Activated CD8-positive, alpha-beta memory T cell treated with anti-CD3 and anti-CD28 coated beads, Interleukin-2, amount 50 U/mL, for 1 hour (primary cell): ENCODE data around the gene MCCC1.
"Not testable (repeated sequence)": the region's sequence is repeated elsewhere in the genome, so short reads cannot be mapped to it uniquely, and the experiment has no call there.

Source experiments
- DNase-seq: peaks from one replicate; pipeline ENCODE4 v3.0.0-alpha.2; 2020; ENCODE audit errors: extremely low read depth

The MCCC1 gene

GRCh38 chr3:183099026-183099837 is at the start of gene MCCC1:
Gene MCCC1 (minus strand): TSS chr3:183099496. CDS start chr3:183099440, 56 bp downstream.
- DNase-seq, result peak; percentile 94

DNA sequence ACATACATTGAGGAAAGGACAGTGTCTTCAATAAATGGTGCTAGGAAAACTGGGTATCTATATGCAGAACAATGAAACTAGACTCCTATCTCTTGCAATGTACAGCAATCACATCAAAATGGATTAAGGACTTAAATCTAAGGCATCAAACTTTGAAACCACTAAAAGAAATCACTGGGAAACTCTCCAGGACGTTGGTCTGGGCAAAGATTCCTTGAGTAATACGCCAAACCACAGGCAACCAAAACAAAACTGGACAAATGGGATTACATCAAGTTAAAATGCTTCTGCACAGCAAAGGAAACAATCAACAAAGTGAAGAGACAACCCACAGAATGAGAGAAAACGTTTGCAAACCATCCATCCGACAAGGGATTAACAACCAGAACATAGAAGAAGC is 48.8 kb upstream of the MCCC1 start:
- no peak for DNase-seq

- DNase-seq, result no peak
Observed at GRCh38 chr3:183144363-183144762, 45.1 kb upstream of the MCCC1 start.

- DNase-seq, result no peak
Observed at GRCh38 chr3:183142199-183142598, 42.9 kb upstream of the MCCC1 start.

GRCh38 chr3:183134844-183135243 is 35.5 kb upstream of the MCCC1 start:
- DNase-seq, result no peak

- DNase-seq, result no peak
Observed at GRCh38 chr3:183132409-183132808, 33.1 kb upstream of the MCCC1 start.

DNA sequence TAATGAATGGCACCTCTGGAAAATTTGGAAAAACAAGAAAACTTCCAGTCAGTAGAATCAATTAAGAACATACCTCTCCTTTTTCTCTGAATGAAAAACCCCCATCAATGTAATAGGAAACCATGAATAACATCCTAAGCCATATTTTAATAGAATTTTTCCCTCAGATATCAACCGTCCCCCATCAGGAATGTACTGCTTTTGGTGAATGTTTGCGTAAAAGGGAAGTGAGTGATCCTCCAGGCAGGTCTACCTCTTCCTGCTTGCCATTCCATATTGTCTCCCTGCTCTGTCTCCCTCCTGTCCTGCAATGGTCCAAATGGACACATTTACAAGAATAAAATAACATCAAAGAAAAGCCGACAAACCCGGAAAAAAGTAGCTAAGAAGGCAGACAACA is 32.4 kb upstream of the MCCC1 start:
- no peak for DNase-seq

DNA sequence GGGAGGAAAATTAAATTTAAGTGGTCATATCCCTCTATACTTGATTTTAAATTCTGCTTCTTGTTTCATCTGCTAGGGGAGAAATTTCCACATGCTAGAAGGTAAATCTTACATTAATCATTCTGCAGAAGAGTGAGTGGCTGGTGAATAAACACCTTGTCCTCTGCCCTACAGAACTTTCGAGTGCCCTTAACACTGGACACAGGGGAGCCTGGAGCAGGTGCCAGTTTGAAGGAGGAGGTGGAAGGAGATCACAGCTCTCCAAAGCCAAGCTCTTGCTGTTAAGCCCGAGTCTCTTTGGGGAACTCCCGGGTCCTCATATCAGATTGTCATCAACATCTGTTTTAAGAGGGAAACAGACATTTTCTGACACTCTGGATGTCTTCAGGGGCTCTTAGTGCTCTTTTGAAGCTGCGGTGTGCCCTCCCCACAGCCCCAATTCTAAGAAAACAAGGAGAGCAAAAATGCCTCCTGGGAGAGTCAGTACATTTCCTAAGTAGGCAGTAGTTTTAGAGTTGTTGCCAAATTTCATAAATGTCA is 32.0 kb upstream of the MCCC1 start:
- no peak for DNase-seq

GRCh38 chr3:183129243-183129642 is 29.9 kb upstream of the MCCC1 start:
- DNase-seq, result no peak

GRCh38 chr3:183128709-183129108 is 29.4 kb upstream of the MCCC1 start:
- DNase-seq, result no peak

- DNase-seq, result no peak
Observed at GRCh38 chr3:183123891-183124290, 24.6 kb upstream of the MCCC1 start.

DNA sequence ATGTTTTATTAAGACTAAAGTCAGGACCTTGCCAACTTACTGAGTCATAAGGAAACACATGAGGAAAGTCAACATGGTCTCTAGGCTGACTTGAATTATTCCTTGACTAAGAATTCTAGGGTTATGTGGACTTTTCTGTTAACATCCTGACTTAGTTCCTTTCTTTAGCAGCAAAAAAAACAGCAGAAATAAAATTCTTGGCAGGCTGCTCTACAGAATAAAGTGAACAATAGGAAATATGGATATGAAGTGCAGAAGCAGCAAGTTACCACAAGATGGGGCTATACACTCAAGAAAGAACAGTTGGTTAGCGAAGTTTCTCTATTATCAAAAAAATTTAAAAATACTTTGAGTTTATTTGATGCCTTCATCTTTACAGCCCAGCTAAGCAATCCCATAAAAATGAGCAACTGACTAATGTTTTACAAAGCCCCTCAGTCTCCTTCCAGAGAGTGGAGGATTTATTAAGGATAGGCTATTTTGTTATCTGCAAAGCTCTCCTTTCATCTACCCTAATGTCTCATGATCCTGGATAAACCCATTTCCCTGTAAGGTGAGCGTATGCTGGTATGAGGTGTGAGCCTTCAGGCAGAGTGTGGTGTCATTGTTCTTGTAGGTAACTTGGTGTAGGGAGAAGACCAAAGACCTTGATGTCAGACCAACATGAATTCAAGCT is 23.1 kb upstream of the MCCC1 start:
- no peak for DNase-seq

DNA sequence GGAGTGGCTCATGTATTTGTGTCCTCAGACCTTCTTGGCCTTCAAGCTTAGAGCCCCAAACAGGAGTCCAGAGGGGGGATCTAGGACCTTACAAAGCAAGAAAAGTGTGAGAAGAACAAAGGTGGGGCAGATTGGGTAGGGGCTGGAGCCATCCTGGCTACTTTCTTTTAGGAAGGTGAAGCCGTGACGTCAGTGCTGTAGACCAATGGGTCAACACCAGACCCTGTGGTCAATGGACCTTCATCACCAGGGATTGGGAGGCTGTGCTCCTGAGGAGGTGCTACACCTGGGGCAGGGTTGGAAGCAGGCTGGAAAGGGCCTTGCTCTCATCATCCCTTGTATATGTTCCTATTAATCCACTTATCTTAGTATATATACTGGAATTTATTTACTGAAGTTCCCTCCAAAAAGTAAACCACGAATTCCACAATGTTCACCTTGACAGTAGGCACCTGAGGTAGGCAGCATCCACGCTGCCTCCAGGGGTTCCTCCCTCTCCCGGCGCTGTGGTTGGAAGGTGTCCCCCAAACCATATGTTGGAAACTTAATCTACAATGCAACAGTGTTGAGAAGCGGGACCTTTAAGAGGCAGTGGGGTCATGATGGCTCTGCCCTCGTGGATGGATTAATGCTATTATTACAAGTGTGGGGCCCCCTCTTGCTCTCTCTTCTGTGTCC is 21.4 kb upstream of the MCCC1 start:
- DNase-seq, result no peak

DNA sequence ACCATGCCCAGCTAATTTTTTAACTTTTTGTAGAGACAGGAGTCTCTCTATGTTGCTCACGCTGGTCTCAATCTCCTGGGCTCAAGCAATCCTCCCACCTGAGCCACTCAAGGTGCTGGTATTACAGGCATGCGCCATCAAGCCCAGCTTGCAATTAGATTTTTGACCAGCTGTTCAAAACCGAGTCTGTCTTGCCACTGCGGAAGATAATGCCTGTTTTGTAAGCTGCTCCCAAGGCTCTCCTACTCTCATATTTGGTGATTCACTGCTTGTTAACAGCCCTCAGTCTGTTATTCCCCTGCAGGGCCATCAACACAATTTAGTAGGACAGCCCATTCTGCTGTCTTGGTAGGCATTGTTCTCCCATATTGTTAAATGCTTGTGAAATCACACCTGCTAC is 17.8 kb upstream of the MCCC1 start:
- DNase-seq, result no peak

DNA sequence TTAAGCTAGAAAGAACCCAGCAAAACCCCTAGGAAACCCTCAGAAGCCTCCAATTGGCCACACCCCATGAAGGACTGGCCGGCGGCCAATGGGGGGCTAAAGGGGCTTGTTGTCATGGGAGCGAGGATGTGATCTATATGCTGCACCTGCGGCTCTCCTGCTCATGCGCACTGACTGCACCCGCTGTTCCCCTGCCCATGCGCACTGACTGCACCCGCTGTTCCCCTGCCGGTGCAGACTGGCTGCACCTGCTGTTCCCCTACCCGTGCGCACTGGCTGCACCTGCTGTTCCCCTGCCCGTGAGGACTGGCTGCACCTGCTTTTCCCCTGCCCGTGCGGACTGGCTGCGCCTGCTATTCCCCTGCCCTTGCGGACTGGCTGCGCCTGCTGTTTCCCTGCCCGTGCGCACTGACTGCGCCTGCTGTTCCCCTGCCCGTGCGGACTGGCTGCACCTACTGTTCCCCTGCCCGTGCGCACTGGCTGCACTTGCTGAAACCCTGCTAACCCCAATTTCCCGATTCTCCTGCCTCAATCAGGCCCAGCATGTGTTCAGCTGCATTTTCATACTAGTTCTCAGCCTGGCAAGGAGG is 16.8 kb upstream of the MCCC1 start:
- peak; percentile 26 for DNase-seq

- DNase-seq, result no peak
Observed at GRCh38 chr3:183114384-183115178, 15.3 kb upstream of the MCCC1 start.

DNA sequence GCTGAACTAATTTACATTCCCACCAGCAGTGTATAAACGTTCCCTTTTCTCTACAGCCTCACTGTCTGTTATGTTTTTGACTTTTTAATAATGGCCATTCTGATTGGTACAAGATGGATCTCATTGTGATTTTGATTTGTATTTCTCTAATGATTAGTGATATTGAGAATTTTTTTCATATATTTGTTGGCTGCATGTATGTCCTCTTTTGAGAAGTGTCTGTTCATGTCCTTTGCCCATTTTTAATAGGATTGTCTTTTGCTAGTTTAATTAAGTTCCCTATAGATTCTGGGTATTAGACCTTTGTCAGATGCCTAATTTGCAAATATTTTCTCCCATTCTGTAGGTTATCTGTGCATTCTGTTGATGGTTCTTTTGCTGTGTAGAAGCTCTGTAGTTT is 10.6 kb upstream of the MCCC1 start:
- DNase-seq, result not testable (repeated sequence)

DNA sequence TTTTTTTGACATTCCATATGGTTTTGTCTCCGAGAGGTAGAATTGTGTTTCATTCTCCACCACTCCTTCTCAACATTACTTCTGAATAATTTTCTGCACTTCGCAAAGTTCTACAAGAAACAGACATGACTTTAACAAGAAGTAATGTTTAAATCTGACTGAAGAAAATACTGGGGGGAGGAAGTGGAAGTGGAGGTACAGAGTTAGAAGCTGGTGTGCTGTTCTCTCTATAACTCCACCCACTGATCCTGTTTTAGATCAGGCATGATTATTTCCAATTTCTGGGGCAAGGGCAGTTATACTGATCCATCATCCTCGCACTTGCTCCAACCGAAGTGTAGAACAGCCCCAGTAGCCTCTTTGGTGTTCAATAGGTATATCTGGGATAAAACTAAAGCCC is 9.2 kb upstream of the MCCC1 start:
- DNase-seq, result no peak

DNA sequence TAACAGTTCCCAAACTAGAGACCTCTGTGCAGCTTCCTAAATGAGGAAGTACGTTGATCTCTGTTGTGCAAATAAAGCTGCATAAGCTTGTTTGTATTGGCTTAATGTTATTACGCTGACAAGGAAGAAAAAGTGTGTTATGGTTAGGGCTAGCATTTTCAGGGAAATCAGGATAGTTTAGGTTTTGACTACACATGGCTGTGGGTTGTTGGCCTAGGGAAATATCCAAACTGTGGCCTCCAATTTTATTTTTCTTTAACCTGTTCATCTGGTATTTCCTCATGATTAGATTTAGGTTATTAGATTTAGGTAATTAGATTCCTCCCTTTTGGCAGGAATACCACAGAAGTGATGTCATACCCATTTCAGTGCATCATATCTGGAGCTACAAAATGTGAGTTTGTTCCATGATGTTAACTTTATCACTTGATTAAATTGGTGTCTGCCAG is 8.7 kb upstream of the MCCC1 start:
- DNase-seq, result no peak

DNA sequence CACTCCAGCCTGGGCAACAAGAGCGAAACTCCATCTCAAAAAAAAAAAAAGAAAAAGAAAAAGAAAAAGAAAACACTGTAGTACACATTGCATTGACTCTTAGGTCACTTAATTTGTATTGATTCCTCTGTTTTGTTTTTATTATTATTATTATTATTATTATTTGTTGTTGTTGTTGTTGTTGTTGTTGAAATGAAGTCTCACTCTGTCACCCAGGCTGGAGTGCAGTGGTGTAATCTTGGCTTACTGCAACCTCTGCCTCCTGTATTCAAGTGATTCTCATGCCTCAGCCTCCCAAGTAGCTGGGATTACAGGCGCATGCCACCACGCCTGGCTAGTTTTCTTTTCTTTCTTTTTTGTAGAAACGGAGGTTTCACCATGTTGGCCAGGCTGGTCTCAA is 8.1 kb upstream of the MCCC1 start:
- not testable (repeated sequence) for DNase-seq

DNA sequence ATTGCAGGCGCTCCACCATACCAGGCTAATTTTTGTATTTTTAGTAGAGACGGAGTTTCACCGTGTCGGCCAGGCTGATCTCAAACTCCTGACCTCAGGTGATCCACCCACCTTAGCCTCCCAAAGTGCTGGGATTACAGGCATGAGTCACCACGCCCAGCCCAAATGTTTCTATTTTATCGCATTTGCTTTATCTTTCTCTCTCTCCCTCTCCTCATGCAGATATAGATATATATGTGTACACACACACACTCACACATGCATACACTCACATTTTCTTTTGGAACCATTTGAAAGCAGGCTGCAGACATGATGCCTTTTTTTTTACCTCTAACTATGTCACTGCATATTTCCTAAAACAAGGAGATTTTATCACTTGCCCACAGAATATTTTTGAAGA is 7.3 kb upstream of the MCCC1 start:
- DNase-seq, result no peak
